A673 (cell line): ENCODE data around the gene IRAG1. TPM values are rescaled to one million over a fixed set of nuclear protein-coding genes. Genes with fewer than 3 reads are reported as not detected.

Experiments used
- BruUV-seq: library from RNA; stranded (reverse); fragments of 400-500 nt; replicated peaks from 2 replicates; lab custom pipeline; 2021; lab: Mats Ljungman, UMichigan
- CTCF ChIA-PET: fragments of 300-600 bp; sonication (Branson Sonifier 250); formaldehyde crosslinking; loops from one replicate; lab custom pipeline; 2022; ENCODE audit warnings: antibody characterized with exemption; lab: Charles Lee
- POLR2A ChIA-PET: fragments of 300-600 bp; sonication (Branson Sonifier 250); formaldehyde crosslinking; loops from one replicate; lab custom pipeline; 2022; ENCODE audit warnings: antibody characterized with exemption; ENCODE audit not compliant: low non-redundant PET; lab: Charles Lee
- DNase-seq: peaks from one replicate; pipeline ENCODE4 v3.0.0-alpha.2; 2015; ENCODE audit warnings: low spot score
- H3K27ac ChIP-seq: fragments of 200-600 bp; sonication (generic); 2 replicates; pipeline ENCODE4 v1.5.1; 2016; ENCODE audit warnings: mixed run types, low read depth, mild to moderate bottlenecking, mixed read lengths, antibody characterized with exemption, low read length; ENCODE audit not compliant: poor library complexity, severe bottlenecking
- H3K27me3 ChIP-seq: fragments of 200-600 bp; sonication (generic); replicated peaks from 2 replicates; pipeline ENCODE4 v1.6.1; 2017; ENCODE audit warnings: mixed run types, low read depth, mild to moderate bottlenecking, mixed read lengths, antibody characterized with exemption, low read length; ENCODE audit not compliant: insufficient read depth, poor library complexity
- H3K36me3 ChIP-seq: fragments of 200-600 bp; sonication (generic); 2 replicates; pipeline ENCODE4 v1.6.1; 2016; ENCODE audit warnings: mixed run types, mild to moderate bottlenecking, mixed read lengths, antibody characterized with exemption, low read length; ENCODE audit not compliant: insufficient read depth, poor library complexity, severe bottlenecking
- H3K4me1 ChIP-seq: fragments of 200-600 bp; sonication (generic); 2 replicates; pipeline ENCODE4 v1.6.1; 2017; ENCODE audit warnings: mixed run types, mild to moderate bottlenecking, mixed read lengths, antibody characterized with exemption, low read length; ENCODE audit not compliant: insufficient read depth, poor library complexity, severe bottlenecking
- H3K4me3 ChIP-seq: fragments of 200-600 bp; sonication (generic); 2 replicates; pipeline ENCODE4 v1.5.1; 2016; ENCODE audit warnings: low read depth, mixed run types, mild to moderate bottlenecking, mixed read lengths, low read length; ENCODE audit not compliant: poor library complexity, severe bottlenecking
- H3K9me3 ChIP-seq: fragments of 200-600 bp; sonication (generic); 2 replicates; pipeline ENCODE4 v1.6.1; 2016; ENCODE audit warnings: mixed run types, low read depth, mild to moderate bottlenecking, mixed read lengths, antibody characterized with exemption, low read length; ENCODE audit not compliant: poor library complexity, severe bottlenecking
- CTCF ChIP-seq: fragments of 300-800, 200-600 bp; sonication (generic); conservative IDR thresholded peaks from 2 replicates; pipeline ENCODE4 v1.5.1; 2017; ENCODE audit warnings: low read depth, mild to moderate bottlenecking, antibody characterized with exemption, low read length, moderate library complexity, mixed read lengths
- EZH2 ChIP-seq: fragments of 200-600 bp; sonication (generic); IDR thresholded peaks from 2 replicates; pipeline ENCODE4 v1.6.1; 2017; ENCODE audit warnings: borderline replicate concordance, low read depth, mild to moderate bottlenecking, mixed read lengths, antibody characterized with exemption, low read length; ENCODE audit not compliant: poor library complexity, severe bottlenecking
- intact Hi-C: fragments of 100-400 bp; cut with micrococcal nuclease; formaldehyde crosslinking; loops from one replicate; pipeline ENCODE4 v1.10.0; 2022; ENCODE audit not compliant: unreplicated experiment
- total RNA-seq: library from RNA; stranded (reverse); gene quantifications from 2 replicates; pipeline ENCODE4 v1.2.3, GENCODE V29; 2021

The IRAG1 gene
- total RNA-seq, 1 experiment from 2014 or later: 0.26 TPM

GRCh38 chr11:10715571-10715970 is 22.0 kb upstream of the IRAG1 start:
- intact Hi-C loops: no loop called here
- Histone ChIP-seq H3K36me3 (no peaks in the 10 kb centered on the region), H3K4me1 (no peaks in the 10 kb centered on the region), H3K9me3 (no peaks in the 10 kb centered on the region), H3K27ac (no peak overlapping the region), H3K27me3 (no peaks in the 10 kb centered on the region), H3K4me3 (no peak overlapping the region)
- ChIA-PET CTCF (no interaction called here), POLR2A (no interaction called here)
- DNase-seq: no peak
- TF ChIP-seq EZH2: no peak
- TF ChIP-seq CTCF: no peak
- BruUV-seq: no TSS peak

- POLR2A ChIA-PET: no interaction called here
- H3K4me1 ChIP-seq: no peaks in the 10 kb centered on the region
- BruUV-seq: no TSS peak
- H3K36me3 ChIP-seq: no peaks in the 10 kb centered on the region
- TF ChIP-seq CTCF: no peak
- no peak for TF ChIP-seq EZH2
- intact Hi-C loops: no loop called here
- no peak for DNase-seq
- no peaks in the 10 kb centered on the region for H3K9me3 ChIP-seq
- H3K27ac ChIP-seq: no peak overlapping the region
- H3K27me3 ChIP-seq: no peaks in the 10 kb centered on the region
- CTCF ChIA-PET: no interaction called here
- no peak overlapping the region for H3K4me3 ChIP-seq
These were observed 15.9 kb upstream of the IRAG1 start for GRCh38 chr11:10709299-10710086.

GRCh38 chr11:10708131-10708530 is 14.6 kb upstream of the IRAG1 start:
- TF ChIP-seq CTCF: no peak
- TF ChIP-seq EZH2: no peak

More at GRCh38 chr11:10708131-10708530, 14.6 kb upstream of the IRAG1 start:
- Histone ChIP-seq H3K9me3 (no peaks in the 10 kb centered on the region), H3K4me3 (no peak overlapping the region), H3K4me1 (peaks cover 4% of the 10 kb centered on the region), H3K27me3 (no peaks in the 10 kb centered on the region), H3K36me3 (no peaks in the 10 kb centered on the region), H3K27ac (no peak overlapping the region)
- ChIA-PET POLR2A (no interaction called here), CTCF (no interaction called here)
- no peak for DNase-seq
- intact Hi-C loops: no loop called here
- no TSS peak for BruUV-seq
